GM18907 (cell line): ENCODE measurements around the gene TTYH3.

Experiments used
- ATAC-seq: cut with Tn5 transposase; IDR thresholded peaks from one replicate; pipeline ENCODE4 v1.9.1; 2021; ENCODE audit warnings: mild to moderate bottlenecking, moderate library complexity; ENCODE audit not compliant: unreplicated experiment

Gene TTYH3

GRCh38 chr7:2701832-2702593 lies 70.2 kb downstream of the TTYH3 start:
- no peak for ATAC-seq

- no peak for ATAC-seq
Observed at GRCh38 chr7:2702594-2702957, 70.8 kb downstream of the TTYH3 start.

GRCh38 chr7:2705371-2706096 lies 73.7 kb downstream of the TTYH3 start:
- no peak for ATAC-seq

- ATAC-seq: no peak
Observed at GRCh38 chr7:2706685-2707126, 74.9 kb downstream of the TTYH3 start.

- ATAC-seq: no peak
Observed at GRCh38 chr7:2707481-2707880, 75.7 kb downstream of the TTYH3 start.

- no peak for ATAC-seq
Observed at GRCh38 chr7:2708041-2708440, 76.3 kb downstream of the TTYH3 start.

- ATAC-seq: no peak
Observed at GRCh38 chr7:2708547-2709310, 76.9 kb downstream of the TTYH3 start.

GRCh38 chr7:2709553-2710285 lies 77.9 kb downstream of the TTYH3 start:
- peak; percentile 77 for ATAC-seq

GRCh38 chr7:2710286-2710655 lies 78.5 kb downstream of the TTYH3 start:
- peak; percentile 58 for ATAC-seq

- peak; percentile 38 for ATAC-seq
Observed at GRCh38 chr7:2710901-2711551, 79.2 kb downstream of the TTYH3 start.

- no peak for ATAC-seq
Observed at GRCh38 chr7:2711895-2712675, 80.3 kb downstream of the TTYH3 start.

- no peak for ATAC-seq
Observed at GRCh38 chr7:2713370-2713769, 81.6 kb downstream of the TTYH3 start.

- ATAC-seq: no peak
Observed at GRCh38 chr7:2713978-2714377, 82.2 kb downstream of the TTYH3 start.
